ENCODE data around the gene ISYNA1. TPM values are rescaled to one million over a fixed set of nuclear protein-coding genes. Genes with fewer than 3 reads are reported as not detected.

ISYNA1 gene
- total RNA-seq, 1 experiment from 2014 or later, result 0.40 TPM

GRCh38 chr19:18473003-18473705 lies 35.2 kb upstream of the ISYNA1 start:
- no peak for DNase-seq

DNA sequence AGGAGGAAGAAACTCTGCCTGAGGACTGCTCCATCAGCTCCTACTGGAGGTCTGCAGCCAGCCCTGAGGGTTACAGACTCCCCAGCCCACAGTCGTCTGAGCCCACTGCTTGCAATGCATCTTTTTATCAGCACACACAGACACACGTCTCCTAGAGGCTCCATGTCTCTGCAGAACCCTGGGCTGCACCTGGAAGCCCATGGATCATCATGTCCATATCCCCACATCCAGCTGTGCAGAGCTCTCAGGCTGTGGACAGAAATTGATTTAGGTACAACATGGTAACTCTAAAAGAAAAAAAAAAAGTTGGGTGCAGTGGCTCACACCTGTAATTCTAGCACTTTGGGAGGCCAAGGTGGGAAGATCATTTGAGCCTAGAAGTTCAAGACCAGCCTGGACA lies 32.9 kb upstream of the ISYNA1 start:
- Histone ChIP-seq H3K9me3 (no peaks in the 10 kb centered on the region), H3K36me3 (peaks cover 32% of the 10 kb centered on the region), H3K27me3 (no peaks in the 10 kb centered on the region), H3K4me3 (no peak overlapping the region)
- DNase-seq, result no peak

More at GRCh38 chr19:18473003-18473705, 35.2 kb upstream of the ISYNA1 start:
- Histone ChIP-seq H3K27me3 (no peaks in the 10 kb centered on the region), H3K9me3 (no peaks in the 10 kb centered on the region), H3K4me3 (no peak overlapping the region), H3K36me3 (peaks cover 41% of the 10 kb centered on the region)

GRCh38 chr19:18469069-18469846 lies 31.3 kb upstream of the ISYNA1 start:
- DNase-seq, result peak; percentile 46

GRCh38 chr19:18468517-18468916 lies 30.6 kb upstream of the ISYNA1 start:
- Histone ChIP-seq H3K4me3 (no peak overlapping the region), H3K9me3 (no peaks in the 10 kb centered on the region), H3K27me3 (no peaks in the 10 kb centered on the region), H3K36me3 (peaks cover 48% of the 10 kb centered on the region)
- DNase-seq, result peak; percentile 70

More at GRCh38 chr19:18469069-18469846, 31.3 kb upstream of the ISYNA1 start:
- Histone ChIP-seq H3K36me3 (peaks cover 42% of the 10 kb centered on the region), H3K27me3 (no peaks in the 10 kb centered on the region), H3K9me3 (no peaks in the 10 kb centered on the region), H3K4me3 (no peak overlapping the region)

- no peak overlapping the region for H3K4me3 ChIP-seq
- no peaks in the 10 kb centered on the region for H3K27me3 ChIP-seq
- H3K9me3 ChIP-seq, result no peaks in the 10 kb centered on the region
- DNase-seq, result no peak
- peaks cover 50% of the 10 kb centered on the region for H3K36me3 ChIP-seq
These were observed 30.0 kb upstream of the ISYNA1 start for GRCh38 chr19:18467978-18468377.

GRCh38 chr19:18466354-18466753 lies 28.4 kb upstream of the ISYNA1 start:
- H3K4me3 ChIP-seq, result no peak overlapping the region
- no peaks in the 10 kb centered on the region for H3K9me3 ChIP-seq
- H3K36me3 ChIP-seq, result peaks cover 52% of the 10 kb centered on the region
- no peak for DNase-seq
- H3K27me3 ChIP-seq, result no peaks in the 10 kb centered on the region

DNA sequence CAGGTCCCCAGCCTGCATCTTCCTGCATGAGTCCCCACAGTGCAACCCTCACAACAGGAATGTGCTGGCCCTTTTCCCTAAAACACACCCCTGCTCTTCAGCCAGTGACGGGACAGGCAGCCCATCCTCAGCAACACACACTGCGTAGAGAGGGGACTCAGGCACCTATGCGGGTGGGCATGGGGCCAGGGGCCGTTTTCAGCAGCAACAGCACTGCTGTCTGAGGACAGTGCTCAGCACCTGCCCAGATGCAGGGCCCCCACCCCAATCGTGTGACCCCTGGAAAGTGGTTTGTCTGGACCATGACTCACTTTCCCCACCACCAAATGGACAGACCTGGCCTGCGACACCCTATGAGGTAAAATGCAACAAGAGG lies 28.0 kb upstream of the ISYNA1 start:
- no peak for DNase-seq
- no peak overlapping the region for H3K4me3 ChIP-seq
- no peaks in the 10 kb centered on the region for H3K9me3 ChIP-seq
- peaks cover 52% of the 10 kb centered on the region for H3K36me3 ChIP-seq
- H3K27me3 ChIP-seq, result no peaks in the 10 kb centered on the region

DNA sequence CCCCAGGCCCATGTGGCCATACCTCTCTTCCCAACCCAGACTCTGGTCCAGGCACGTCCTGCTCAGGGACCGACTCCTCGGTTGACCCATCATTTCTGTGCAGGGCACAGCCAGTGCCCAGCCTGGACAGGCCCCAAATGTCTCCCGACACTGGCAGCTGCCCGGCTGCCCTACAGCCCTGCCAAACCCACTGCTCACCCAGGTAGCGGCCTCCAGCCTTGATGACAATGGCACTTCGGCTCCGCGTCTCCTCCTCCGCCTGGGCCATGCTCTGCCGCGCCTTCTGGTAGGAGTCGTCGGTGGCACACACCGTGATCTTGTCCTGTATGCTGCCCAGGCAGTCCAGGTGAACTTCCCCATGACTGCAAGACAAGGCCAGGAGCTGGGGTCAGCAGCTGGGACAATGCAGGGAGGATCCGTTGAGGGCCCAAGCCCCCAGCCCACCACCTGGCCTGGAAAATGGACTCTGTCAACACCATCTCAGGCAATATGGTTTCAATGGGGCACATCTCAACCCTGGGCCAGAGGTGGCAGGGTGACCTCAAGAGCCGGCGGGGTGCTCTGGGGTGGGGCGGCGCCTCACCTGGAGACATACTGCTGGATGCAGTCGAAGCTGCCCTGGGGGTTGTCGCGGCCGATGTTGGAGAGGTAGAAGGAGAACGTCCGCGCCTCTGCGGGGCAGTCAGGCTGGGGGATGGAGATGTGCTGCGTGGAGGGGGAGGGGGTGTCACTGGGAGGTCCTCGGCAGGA lies 27.5 kb upstream of the ISYNA1 start:
- DNase-seq, result no peak
- Histone ChIP-seq H3K27me3 (no peaks in the 10 kb centered on the region), H3K36me3 (peaks cover 52% of the 10 kb centered on the region), H3K4me3 (no peak overlapping the region), H3K9me3 (no peaks in the 10 kb centered on the region)

DNA sequence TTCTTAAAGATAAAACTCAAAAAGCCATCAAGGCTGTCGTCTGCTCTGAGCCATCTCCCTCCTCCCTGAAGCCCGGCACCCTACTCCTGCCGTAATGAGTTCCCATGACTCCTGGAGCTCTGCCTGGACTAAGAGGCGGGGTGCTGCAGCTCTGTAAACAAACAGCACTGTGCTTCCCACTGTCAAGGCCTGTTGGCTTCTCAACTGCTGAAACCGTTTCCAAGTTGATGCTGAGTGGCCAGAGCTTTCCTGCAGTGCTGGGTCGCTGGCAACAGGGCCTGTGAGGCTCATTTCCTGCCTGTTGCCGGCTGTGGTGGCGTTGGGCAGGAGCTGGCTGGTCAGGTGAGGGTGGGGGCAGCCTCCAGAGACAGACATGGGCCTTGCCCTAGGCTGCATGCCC lies 26.7 kb upstream of the ISYNA1 start:
- Histone ChIP-seq H3K36me3 (peaks cover 49% of the 10 kb centered on the region), H3K4me3 (no peak overlapping the region), H3K9me3 (no peaks in the 10 kb centered on the region), H3K27me3 (no peaks in the 10 kb centered on the region)
- DNase-seq, result peak; percentile 99

DNA sequence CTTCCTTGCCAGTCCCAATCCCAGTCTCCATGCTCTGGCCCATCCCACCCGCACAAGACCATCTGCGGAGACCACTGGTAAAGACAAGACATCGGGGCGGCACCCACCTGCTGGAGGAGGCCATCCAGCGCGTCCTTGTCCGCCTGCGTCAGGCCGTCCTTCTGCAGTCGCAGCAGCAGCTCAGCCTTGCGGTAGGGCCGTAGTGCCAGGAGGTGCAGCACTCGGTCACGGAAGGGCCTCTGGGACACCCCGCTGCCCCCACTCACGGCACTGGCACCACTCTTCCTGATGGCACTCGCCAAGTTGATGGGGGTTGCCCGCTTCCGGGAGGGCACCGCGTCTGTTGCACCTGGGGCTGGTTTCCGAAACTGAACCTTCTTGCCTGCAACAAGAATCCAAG lies 23.5 kb upstream of the ISYNA1 start:
- Histone ChIP-seq H3K36me3 (peaks cover 73% of the 10 kb centered on the region), H3K9me3 (0 out of 2 replicates have a peak, but pooled peaks cover 3% of the 10 kb centered on the region)
- DNase-seq, result no peak

DNA sequence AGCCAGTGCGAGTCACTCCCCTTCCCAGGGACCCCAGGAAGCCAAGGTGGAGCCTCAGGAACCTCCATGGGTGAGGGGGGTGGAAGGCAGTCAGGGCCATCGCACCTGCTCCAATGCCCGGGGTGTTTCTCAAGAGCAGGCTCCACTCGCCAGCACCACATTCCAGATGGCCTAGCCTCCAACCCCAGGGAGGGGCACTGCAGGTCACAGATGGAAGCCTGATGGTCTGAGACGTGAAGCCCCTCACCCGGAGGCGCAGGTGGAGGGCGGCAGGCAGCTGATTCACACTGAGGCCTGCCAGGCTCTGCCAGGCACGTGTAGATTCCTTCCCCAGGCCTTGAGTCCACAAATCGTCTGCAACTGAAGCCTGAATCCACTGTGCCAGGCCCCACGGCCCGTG lies 23.0 kb upstream of the ISYNA1 start:
- Histone ChIP-seq H3K4me3 (no peak overlapping the region), H3K9me3 (0 out of 2 replicates have a peak, but pooled peaks cover 3% of the 10 kb centered on the region), H3K36me3 (peaks cover 78% of the 10 kb centered on the region), H3K27me3 (no peaks in the 10 kb centered on the region)
- peak; percentile 54 for DNase-seq

More for the DNA sequence above, 23.5 kb upstream of the ISYNA1 start:
- H3K4me3 ChIP-seq, result no peak overlapping the region
- no peaks in the 10 kb centered on the region for H3K27me3 ChIP-seq

- H3K36me3 ChIP-seq, result peaks cover 73% of the 10 kb centered on the region
- 0 out of 2 replicates have a peak, but pooled peaks cover 3% of the 10 kb centered on the region for H3K9me3 ChIP-seq
- H3K27me3 ChIP-seq, result no peaks in the 10 kb centered on the region
- no peak for DNase-seq
- H3K4me3 ChIP-seq, result no peak overlapping the region
These were observed 19.8 kb upstream of the ISYNA1 start for GRCh38 chr19:18457483-18458331.

DNA sequence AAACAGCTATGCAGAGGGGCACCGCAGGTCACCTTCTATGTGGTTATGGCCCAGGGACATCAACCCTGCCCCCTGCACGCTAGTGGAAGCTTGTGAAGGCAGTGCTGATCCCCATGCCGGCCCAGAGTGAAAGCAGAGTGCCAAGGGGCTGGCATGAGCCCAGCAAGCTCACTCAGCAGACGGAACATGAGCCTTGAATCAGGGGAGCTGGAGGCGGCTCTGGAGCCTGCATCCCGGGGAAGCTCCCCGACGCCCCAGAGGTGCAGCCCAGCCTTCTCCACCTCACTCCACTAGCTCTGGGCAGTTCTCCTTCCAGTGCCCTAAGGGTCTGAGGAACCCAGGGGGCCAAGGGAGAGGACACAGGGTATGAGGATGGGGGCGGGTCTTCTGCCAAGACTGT lies 19.0 kb upstream of the ISYNA1 start:
- 0 out of 2 replicates have a peak, but pooled peaks cover 3% of the 10 kb centered on the region for H3K9me3 ChIP-seq
- H3K4me3 ChIP-seq, result no peak overlapping the region
- H3K36me3 ChIP-seq, result peaks cover 75% of the 10 kb centered on the region
- H3K27me3 ChIP-seq, result no peaks in the 10 kb centered on the region
- DNase-seq, result peak; percentile 93

DNA sequence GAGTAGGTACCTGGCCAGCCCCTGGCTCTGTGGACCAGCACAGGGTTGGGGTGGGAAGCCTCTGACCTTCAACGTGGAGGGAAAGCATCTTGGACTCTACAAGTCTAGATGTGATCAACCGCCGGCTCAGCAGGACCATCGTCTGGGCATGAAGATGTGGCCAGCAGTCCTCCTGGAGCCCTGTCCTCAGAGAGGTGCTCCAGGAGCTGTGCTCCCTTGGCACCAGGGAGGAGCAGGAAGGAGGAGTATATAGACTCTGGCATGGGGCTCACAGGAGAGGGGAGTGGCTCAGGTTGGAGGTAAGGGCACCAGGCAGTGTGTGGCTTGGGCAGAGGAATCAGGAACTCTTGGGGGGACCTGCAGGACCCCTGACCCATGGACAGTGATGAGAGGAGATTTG lies 18.3 kb upstream of the ISYNA1 start:
- Histone ChIP-seq H3K36me3 (peaks cover 75% of the 10 kb centered on the region), H3K9me3 (0 out of 2 replicates have a peak, but pooled peaks cover 3% of the 10 kb centered on the region), H3K27me3 (no peaks in the 10 kb centered on the region), H3K4me3 (no peak overlapping the region)
- DNase-seq, result no peak

- DNase-seq, result peak; percentile 92
- H3K9me3 ChIP-seq, result no peaks in the 10 kb centered on the region
- H3K27me3 ChIP-seq, result no peaks in the 10 kb centered on the region
- peaks cover 78% of the 10 kb centered on the region for H3K36me3 ChIP-seq
- no peak overlapping the region for H3K4me3 ChIP-seq
These were observed 15.5 kb upstream of the ISYNA1 start for GRCh38 chr19:18453269-18454024.

DNA sequence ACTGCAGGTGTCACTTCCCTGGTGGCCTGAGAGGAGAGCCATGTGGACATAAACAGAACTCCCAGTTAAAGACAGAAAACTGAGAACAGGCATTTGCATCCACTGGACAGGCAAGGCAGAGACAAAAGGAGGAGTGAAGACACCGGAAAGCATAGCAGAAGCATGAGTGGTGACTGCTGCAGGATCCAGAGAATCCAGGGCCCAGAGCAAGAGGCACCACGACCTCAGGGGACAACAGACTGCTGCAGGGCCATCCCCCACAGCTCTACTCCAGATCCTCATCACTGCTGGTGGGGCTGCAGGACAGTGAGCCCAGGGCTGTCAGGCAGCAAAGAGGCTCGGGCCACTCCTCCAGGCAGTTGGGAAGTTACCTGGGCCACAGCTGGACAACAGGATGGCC lies 14.5 kb upstream of the ISYNA1 start:
- H3K9me3 ChIP-seq, result no peaks in the 10 kb centered on the region
- no peak overlapping the region for H3K4me3 ChIP-seq
- H3K36me3 ChIP-seq, result peaks cover 72% of the 10 kb centered on the region
- no peaks in the 10 kb centered on the region for H3K27me3 ChIP-seq
- DNase-seq, result no peak
